Spleen (tissue), 11 donors: ENCODE data around the gene CATSPER4. TPM values are rescaled to one million over a fixed set of nuclear protein-coding genes. Genes with fewer than 3 reads are reported as not detected.

ENCODE experiments used
- DNase-seq: peaks from one replicate; pipeline ENCODE4 v3.0.0-alpha.2; 2020
- H3K27ac ChIP-seq, 8 donors: fragments of 200-600 bp; sonication (generic) in 7 of 8; 1 replicate in 4 of 8; 2 replicates in 4 of 8; pipeline versions ENCODE4 v1.5.0 to v1.8.0; 2016 to 2021; ENCODE audit warnings: inconsistent platforms in 4 of 8, mild to moderate bottlenecking in 4 of 8, moderate library complexity in 1 of 8
- H3K27me3 ChIP-seq, 7 donors: fragments of 200-600 bp; sonication (generic) in 6 of 7; replicated peaks in 1 of 7; 1 replicate in 4 of 7; 2 replicates in 3 of 7; pipeline versions ENCODE4 v1.5.0 to v1.8.0; 2016 to 2021; ENCODE audit warnings: inconsistent platforms in 3 of 7, mild to moderate bottlenecking in 1 of 7
- H3K36me3 ChIP-seq, 6 donors: fragments of 200-600 bp; sonication (generic) in 5 of 6; 1 replicate in 4 of 6; 2 replicates in 2 of 6; pipeline versions ENCODE4 v1.5.0 to v1.8.0; 2016 to 2021; ENCODE audit warnings: inconsistent platforms in 2 of 6
- H3K4me1 ChIP-seq, 6 donors: fragments of 200-600 bp; sonication (generic) in 5 of 6; 1 replicate in 3 of 6; 2 replicates in 3 of 6; pipeline versions ENCODE4 v1.5.0 to v1.8.0; 2016 to 2021; ENCODE audit warnings: inconsistent platforms in 3 of 6
- H3K4me3 ChIP-seq, 8 donors: fragments of 200-600 bp; sonication (generic) in 7 of 8; 1 replicate in 4 of 8; 2 replicates in 4 of 8; pipeline versions ENCODE4 v1.5.0 to v1.8.0; 2016 to 2021; ENCODE audit warnings: inconsistent platforms in 4 of 8, mild to moderate bottlenecking in 4 of 8, moderate library complexity in 2 of 8
- H3K9me3 ChIP-seq, 8 donors: fragments of 200-600 bp; sonication (generic) in 7 of 8; 1 replicate in 4 of 8; 2 replicates in 4 of 8; pipeline versions ENCODE4 v1.5.0 to v1.8.0; 2016 to 2021; ENCODE audit warnings: inconsistent platforms in 4 of 8
- POLR2A ChIP-seq, 3 donors: fragments of 450-650 bp; IDR thresholded peaks; one replicate each; pipeline ENCODE4 v1.5.1; 2017; ENCODE audit warnings: antibody characterized with exemption in 3 of 3, mild to moderate bottlenecking in 1 of 3
- POLR2AphosphoS5 ChIP-seq, 3 donors: sonication (generic); formaldehyde crosslinking; IDR thresholded peaks; one replicate each; pipeline ENCODE4 v1.5.1; 2017; ENCODE audit warnings: antibody characterized with exemption in 3 of 3
- WGBS, 5 donors: extraction: QIAGEN DNeasy Blood & Tissue Kit in 3 of 5; methylation state at CpG; one replicate each; pipeline versions ENCODE4 v1.1.5 to v1.1.7; 2013 to 2018; 5-methylcytosine and 5-hydroxymethylcytosine counted together
- intact Hi-C: fragments of 100-400 bp; cut with DNase I; formaldehyde crosslinking; loops from one replicate; pipeline ENCODE4 v1.15.0; 2023; ENCODE audit warnings: low total_unique reads
- polyA plus RNA-seq, 3 donors: library from polyadenylated mRNA; stranded (reverse); fragments of 200-250 nt; gene quantifications; one replicate each; pipeline ENCODE4 v1.2.1, GENCODE V29; 2013
- total RNA-seq, 7 donors: library from RNA; depleted of rRNA in 3 of 7; stranded (reverse); fragments of >200 nt in 3 of 7; fragmentation: NEBNext Ultra II Directional in 4 of 7; extraction: Animal tissue kit (Norgen Biotek cat#: 25700) in 4 of 7; gene quantifications; one replicate each; pipeline versions ENCODE4 v1.1.0 to v1.2.1, GENCODE V29; 2016 to 2021
- TF ChIP-seq, protein P1 (sequence below), 11 experiments: fragments of 200-600 bp in 7 of 11; fragments of 450-650 bp in 4 of 11; sonication (generic) in 4 of 11; IDR thresholded peaks in 8 of 11; conservative IDR thresholded peaks in 3 of 11; 1 replicate in 7 of 11; 2 replicates in 4 of 11; pipeline versions ENCODE4 v1.4.0 to v1.8.0; 2016 to 2021; ENCODE audit warnings: antibody characterized with exemption in 11 of 11, inconsistent platforms in 4 of 11, mild to moderate bottlenecking in 1 of 11
- donor health status: healthy with polysubstance abuse.
- donor health status: DM: no; HTN: no; CAD: no; lungs with moderate emphysema.
- donor health status: DM: no; HTN: no; CAD: no.
- donor health status: Bipolar disorder and iron deficiency.
- donor health status: healthy.
- donor health status: DM: no; HTN: no; CAD: no.
- donor health status: DM: yes; HTN: yes; CAD: no.

Gene CATSPER4
- total and polyA plus RNA-seq, 10 donors: 0.03 TPM; not detected in 9

DNA sequence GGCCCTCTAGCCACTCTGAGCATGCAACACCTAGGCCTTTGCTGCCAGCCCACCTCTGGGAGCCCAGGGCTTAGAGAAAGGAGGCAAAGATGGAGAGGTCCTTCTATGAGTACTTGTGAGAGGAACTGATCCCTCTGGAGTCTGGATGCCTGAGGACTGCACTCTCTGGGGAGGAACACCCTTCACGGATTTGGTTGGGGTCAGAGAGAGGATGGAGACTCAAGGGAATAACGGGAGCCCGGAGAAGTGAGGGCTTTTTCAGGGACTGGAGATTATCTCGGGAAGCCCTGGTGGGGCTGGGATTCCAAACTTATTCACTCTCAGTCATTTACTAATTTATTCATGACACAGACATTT, 21.2 kb upstream of the CATSPER4 start:
- peak overlapping the region; percentile 55 to 89 (median 86) for H3K27ac ChIP-seq
- peaks cover 9 to 36% (median 27%) of the 10 kb centered on the region in 6 donors for H3K4me1 ChIP-seq
- TF ChIP-seq POLR2A (IDR thresholded peaks at IDR 0.05) (no peak), POLR2AphosphoS5 (IDR thresholded peaks at IDR 0.05) (no peak)
- TF ChIP-seq, protein P1, sequence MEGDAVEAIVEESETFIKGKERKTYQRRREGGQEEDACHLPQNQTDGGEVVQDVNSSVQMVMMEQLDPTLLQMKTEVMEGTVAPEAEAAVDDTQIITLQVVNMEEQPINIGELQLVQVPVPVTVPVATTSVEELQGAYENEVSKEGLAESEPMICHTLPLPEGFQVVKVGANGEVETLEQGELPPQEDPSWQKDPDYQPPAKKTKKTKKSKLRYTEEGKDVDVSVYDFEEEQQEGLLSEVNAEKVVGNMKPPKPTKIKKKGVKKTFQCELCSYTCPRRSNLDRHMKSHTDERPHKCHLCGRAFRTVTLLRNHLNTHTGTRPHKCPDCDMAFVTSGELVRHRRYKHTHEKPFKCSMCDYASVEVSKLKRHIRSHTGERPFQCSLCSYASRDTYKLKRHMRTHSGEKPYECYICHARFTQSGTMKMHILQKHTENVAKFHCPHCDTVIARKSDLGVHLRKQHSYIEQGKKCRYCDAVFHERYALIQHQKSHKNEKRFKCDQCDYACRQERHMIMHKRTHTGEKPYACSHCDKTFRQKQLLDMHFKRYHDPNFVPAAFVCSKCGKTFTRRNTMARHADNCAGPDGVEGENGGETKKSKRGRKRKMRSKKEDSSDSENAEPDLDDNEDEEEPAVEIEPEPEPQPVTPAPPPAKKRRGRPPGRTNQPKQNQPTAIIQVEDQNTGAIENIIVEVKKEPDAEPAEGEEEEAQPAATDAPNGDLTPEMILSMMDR (IDR thresholded peaks at IDR 0.05 in 8 of 11, conservative IDR thresholded peaks at IDR 0.05 in 3 of 11): no peak
- 69 to 90% (median 73%) methylated on average over 4 of the region's 4 CpGs for WGBS, 5 donors
- DNase-seq: no peak
- H3K27me3 ChIP-seq: peaks cover 0 to 11% (median 0%) of the 10 kb centered on the region in 7 donors
- peak overlapping the region in 5 of 8 donors; percentile 75 to 86 (median 77) for H3K4me3 ChIP-seq
- H3K36me3 ChIP-seq: peaks cover 0 to 10% (median 0%) of the 10 kb centered on the region in 6 donors
- no peaks in the 10 kb centered on the region for H3K9me3 ChIP-seq
- intact Hi-C loops: no loop called here

DNA sequence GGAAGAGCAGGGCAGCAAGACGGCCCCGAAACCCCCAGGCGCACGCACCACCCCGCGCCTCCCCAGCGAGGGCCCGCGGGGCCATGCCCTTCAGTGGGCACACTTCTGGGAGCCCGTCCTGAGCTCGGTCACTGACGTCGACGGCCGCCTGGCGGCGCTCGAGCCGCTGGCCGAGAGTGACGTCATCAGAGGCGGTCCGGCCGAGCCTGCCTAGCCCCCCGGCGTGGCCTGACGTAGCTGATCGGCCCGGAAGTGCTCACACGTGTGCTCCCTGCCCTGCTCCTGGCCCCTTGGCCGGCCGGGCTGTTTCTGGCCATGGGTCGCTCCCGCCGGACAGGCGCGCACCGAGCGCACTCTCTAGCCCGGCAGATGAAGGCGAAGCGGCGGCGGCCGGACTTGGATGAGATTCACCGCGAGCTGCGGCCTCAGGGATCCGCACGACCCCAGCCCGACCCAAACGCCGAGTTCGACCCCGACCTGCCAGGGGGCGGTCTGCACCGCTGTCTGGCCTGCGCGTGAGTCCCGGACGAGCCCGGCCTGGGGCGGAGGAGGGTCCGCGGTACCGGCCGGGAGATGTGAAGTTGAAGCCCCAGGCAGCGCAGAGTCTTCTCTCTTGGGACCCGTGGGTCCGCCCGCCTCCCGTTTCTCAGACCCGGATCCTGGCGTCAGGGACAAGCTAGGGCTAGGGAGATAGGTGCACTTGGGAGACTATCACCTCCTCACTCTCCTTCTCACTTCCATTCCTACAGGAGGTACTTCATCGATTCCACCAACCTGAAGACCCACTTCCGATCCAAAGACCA, 20.5 kb upstream of the CATSPER4 start, which contains the start of gene ZNF593:
Gene ZNF593, plus strand, starts transcription at position 240 of the 803 bp plus-strand sequence. Its CDS starts 76 bp downstream, at position 316.
- intact Hi-C loops: no loop called here
- peaks cover 9 to 29% (median 20%) of the 10 kb centered on the region in 6 donors for H3K4me1 ChIP-seq
- WGBS, 5 donors: 1 to 6% (median 1%) methylated on average over 15 to 76 of the region's 76 CpGs

DNA sequence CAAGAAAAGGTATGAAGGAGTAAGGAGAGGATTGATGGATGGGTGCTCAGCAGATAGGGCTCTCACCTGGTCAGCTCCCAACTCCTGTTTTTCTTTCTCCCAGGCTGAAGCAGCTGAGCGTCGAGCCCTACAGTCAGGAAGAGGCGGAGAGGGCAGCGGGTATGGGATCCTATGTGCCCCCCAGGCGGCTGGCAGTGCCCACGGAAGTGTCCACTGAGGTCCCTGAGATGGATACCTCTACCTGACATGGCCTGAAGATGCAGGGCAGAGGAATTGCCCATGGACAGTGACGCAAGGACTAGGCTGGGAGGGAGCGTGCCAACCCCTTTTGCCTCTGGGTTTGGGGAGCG, 20.0 kb upstream of the CATSPER4 start:
- DNase-seq: no peak
- Histone ChIP-seq H3K9me3 (no peaks in the 10 kb centered on the region), H3K27me3 (no peaks in the 10 kb centered on the region), H3K27ac (peak overlapping the region in 4 of 8 donors; percentile 86 to 89 (median 88)), H3K4me3 (peak overlapping the region; percentile 56 to 86 (median 76)), H3K4me1 (peaks cover 9 to 28% (median 20%) of the 10 kb centered on the region in 6 donors), H3K36me3 (peaks cover 0 to 10% (median 0%) of the 10 kb centered on the region in 6 donors)
- 65 to 84% (median 71%) methylated on average over 9 of the region's 9 CpGs for WGBS, 5 donors
- TF ChIP-seq, protein P1 (IDR thresholded peaks at IDR 0.05 in 8 of 11, conservative IDR thresholded peaks at IDR 0.05 in 3 of 11): no peak
- intact Hi-C loops: no loop called here

More for the DNA sequence above, 20.5 kb upstream of the CATSPER4 start, which contains the start of gene ZNF593:
- Histone ChIP-seq H3K27ac (peak within 1 kb of the TSS; percentile 55 to 89 (median 86)), H3K27me3 (peaks cover 0 to 4% (median 0%) of the 10 kb centered on the region in 7 donors), H3K9me3 (no peaks in the 10 kb centered on the region), H3K4me3 (peak within 1 kb of the TSS; percentile 56 to 86 (median 76)), H3K36me3 (peaks cover 0 to 10% (median 0%) of the 10 kb centered on the region in 6 donors)
- peak; percentile 98 for DNase-seq
- TF ChIP-seq POLR2A (IDR thresholded peaks at IDR 0.05) (no peak), POLR2AphosphoS5 (IDR thresholded peaks at IDR 0.05) (peak; percentile 86 to 92 (median 88))
- TF ChIP-seq, protein P1 (IDR thresholded peaks at IDR 0.05 in 8 of 11, conservative IDR thresholded peaks at IDR 0.05 in 3 of 11): peak; percentile 86 to 96 (median 93)
